ENCODE data around the gene USP34. TPM values are rescaled to one million over a fixed set of nuclear protein-coding genes. Genes with fewer than 3 reads are reported as not detected.

Gene USP34
- total and polyA plus RNA-seq, 2 experiments from 2014 or later = 81.8 to 157 TPM

DNA sequence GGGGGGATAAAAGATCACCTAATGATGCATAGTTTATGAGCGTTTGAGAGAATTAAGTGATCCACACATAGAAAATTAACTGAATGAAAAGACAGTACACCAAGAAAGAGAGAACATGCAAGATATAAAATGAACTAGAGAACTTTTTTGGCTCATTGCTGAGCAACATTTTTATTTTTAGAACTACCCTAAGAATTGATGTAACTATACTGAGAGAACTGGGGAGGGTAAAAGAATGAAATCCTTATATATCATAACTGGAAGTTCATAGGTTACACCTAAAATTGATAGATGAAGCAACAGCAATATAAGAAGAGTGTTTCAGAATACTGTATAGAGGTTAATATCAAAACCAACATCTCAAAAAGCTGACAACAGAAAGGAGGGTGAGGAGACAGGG lies 55.6 kb downstream of the USP34 start (continued):
- TF ChIP-seq, protein P1, sequence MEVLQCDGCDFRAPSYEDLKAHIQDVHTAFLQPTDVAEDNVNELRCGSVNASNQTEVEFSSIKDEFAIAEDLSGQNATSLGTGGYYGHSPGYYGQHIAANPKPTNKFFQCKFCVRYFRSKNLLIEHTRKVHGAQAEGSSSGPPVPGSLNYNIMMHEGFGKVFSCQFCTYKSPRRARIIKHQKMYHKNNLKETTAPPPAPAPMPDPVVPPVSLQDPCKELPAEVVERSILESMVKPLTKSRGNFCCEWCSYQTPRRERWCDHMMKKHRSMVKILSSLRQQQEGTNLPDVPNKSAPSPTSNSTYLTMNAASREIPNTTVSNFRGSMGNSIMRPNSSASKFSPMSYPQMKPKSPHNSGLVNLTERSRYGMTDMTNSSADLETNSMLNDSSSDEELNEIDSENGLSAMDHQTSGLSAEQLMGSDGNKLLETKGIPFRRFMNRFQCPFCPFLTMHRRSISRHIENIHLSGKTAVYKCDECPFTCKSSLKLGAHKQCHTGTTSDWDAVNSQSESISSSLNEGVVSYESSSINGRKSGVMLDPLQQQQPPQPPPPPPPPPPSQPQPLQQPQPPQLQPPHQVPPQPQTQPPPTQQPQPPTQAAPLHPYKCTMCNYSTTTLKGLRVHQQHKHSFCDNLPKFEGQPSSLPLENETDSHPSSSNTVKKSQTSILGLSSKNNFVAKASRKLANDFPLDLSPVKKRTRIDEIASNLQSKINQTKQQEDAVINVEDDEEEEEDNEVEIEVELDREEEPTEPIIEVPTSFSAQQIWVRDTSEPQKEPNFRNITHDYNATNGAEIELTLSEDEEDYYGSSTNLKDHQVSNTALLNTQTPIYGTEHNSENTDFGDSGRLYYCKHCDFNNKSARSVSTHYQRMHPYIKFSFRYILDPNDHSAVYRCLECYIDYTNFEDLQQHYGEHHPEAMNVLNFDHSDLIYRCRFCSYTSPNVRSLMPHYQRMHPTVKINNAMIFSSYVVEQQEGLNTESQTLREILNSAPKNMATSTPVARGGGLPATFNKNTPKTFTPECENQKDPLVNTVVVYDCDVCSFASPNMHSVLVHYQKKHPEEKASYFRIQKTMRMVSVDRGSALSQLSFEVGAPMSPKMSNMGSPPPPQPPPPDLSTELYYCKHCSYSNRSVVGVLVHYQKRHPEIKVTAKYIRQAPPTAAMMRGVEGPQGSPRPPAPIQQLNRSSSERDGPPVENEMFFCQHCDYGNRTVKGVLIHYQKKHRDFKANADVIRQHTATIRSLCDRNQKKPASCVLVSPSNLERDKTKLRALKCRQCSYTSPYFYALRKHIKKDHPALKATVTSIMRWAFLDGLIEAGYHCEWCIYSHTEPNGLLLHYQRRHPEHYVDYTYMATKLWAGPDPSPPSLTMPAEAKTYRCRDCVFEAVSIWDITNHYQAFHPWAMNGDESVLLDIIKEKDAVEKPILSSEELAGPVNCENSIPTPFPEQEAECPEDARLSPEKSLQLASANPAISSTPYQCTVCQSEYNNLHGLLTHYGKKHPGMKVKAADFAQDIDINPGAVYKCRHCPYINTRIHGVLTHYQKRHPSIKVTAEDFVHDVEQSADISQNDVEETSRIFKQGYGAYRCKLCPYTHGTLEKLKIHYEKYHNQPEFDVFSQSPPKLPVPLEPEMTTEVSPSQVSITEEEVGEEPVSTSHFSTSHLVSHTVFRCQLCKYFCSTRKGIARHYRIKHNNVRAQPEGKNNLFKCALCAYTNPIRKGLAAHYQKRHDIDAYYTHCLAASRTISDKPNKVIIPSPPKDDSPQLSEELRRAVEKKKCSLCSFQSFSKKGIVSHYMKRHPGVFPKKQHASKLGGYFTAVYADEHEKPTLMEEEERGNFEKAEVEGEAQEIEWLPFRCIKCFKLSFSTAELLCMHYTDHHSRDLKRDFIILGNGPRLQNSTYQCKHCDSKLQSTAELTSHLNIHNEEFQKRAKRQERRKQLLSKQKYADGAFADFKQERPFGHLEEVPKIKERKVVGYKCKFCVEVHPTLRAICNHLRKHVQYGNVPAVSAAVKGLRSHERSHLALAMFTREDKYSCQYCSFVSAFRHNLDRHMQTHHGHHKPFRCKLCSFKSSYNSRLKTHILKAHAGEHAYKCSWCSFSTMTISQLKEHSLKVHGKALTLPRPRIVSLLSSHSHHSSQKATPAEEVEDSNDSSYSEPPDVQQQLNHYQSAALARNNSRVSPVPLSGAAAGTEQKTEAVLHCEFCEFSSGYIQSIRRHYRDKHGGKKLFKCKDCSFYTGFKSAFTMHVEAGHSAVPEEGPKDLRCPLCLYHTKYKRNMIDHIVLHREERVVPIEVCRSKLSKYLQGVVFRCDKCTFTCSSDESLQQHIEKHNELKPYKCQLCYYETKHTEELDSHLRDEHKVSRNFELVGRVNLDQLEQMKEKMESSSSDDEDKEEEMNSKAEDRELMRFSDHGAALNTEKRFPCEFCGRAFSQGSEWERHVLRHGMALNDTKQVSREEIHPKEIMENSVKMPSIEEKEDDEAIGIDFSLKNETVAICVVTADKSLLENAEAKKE (CRISPR knock-in tag; IDR thresholded peaks at IDR 0.05) = no peak

DNA sequence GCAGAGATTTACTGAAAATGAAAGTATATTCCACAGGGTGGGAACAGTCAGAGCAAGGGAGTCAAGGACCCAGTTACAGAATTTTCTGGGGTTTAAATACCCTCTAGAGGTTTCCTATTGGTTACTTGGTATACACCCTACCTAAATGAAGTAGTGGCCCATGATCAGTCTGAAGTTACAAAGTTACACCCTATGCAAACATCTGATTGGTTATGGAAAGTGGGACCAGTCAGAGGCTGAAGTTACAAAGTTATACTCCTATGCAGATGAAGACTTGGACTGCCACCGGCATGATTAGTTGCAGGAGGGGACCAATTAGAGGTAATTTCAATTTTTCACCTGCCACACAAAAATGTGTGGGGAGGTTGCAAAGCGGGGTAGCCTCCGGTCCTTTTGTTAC lies 56.2 kb downstream of the USP34 start:
- H3K27me3 ChIP-seq (ENCODE audit: insufficient read depth) = no peaks in the 10 kb centered on the region
- no peaks in the 10 kb centered on the region for H3K36me3 ChIP-seq (ENCODE audit: insufficient read depth)
- no peaks in the 10 kb centered on the region for H3F3A ChIP-seq (replicated peaks; ENCODE audit: low read depth)
- H2AFZ ChIP-seq = no peak overlapping the region
- ATAC-seq = no peak
- Mint-ChIP-seq H3K4me1 (peaks cover 6% of the 10 kb centered on the region; the same call in 2 of the 3 replicates), H3K27ac (no peak overlapping the region), H3K27me3 (ENCODE audit: insufficient read depth, low read depth, poor library complexity) (peaks cover 3% of the 10 kb centered on the region), H3K9me3 (no peaks in the 10 kb centered on the region), H3K4me3 (no peak overlapping the region), H3K36me3 (ENCODE audit: low read depth) (no peaks in the 10 kb centered on the region)
- H3K9me2 ChIP-seq (ENCODE audit: insufficient read depth) = no peaks in the 10 kb centered on the region
- no peak overlapping the region for H3K27ac ChIP-seq (ENCODE audit: low read depth)
- H3K4me3 ChIP-seq = no peak overlapping the region
- no peak overlapping the region for H3K4me2 ChIP-seq
- no peak for DNase-seq (ENCODE audit: low spot score)
- peaks cover 79% of the 10 kb centered on the region for H3K79me2 ChIP-seq (replicated peaks; ENCODE audit: insufficient read depth)
- no peaks in the 10 kb centered on the region for H3K4me1 ChIP-seq (ENCODE audit: insufficient read depth)
- peaks cover 14% of the 10 kb centered on the region for H4K20me1 ChIP-seq (replicated peaks; ENCODE audit: insufficient read depth)
- TF ChIP-seq JUNB (IDR thresholded peaks at IDR 0.05; ENCODE audit: unreplicated experiment) (no peak), NANOG (IDR thresholded peaks at IDR 0.05; ENCODE audit: borderline replicate concordance) (no peak), ZNF331 (CRISPR knock-in tag; IDR thresholded peaks at IDR 0.05; ENCODE audit: low read depth) (no peak), CREB1 (CRISPR knock-in tag; IDR thresholded peaks at IDR 0.05; ENCODE audit: low read depth) (no peak)
- TF ChIP-seq, protein P2, sequence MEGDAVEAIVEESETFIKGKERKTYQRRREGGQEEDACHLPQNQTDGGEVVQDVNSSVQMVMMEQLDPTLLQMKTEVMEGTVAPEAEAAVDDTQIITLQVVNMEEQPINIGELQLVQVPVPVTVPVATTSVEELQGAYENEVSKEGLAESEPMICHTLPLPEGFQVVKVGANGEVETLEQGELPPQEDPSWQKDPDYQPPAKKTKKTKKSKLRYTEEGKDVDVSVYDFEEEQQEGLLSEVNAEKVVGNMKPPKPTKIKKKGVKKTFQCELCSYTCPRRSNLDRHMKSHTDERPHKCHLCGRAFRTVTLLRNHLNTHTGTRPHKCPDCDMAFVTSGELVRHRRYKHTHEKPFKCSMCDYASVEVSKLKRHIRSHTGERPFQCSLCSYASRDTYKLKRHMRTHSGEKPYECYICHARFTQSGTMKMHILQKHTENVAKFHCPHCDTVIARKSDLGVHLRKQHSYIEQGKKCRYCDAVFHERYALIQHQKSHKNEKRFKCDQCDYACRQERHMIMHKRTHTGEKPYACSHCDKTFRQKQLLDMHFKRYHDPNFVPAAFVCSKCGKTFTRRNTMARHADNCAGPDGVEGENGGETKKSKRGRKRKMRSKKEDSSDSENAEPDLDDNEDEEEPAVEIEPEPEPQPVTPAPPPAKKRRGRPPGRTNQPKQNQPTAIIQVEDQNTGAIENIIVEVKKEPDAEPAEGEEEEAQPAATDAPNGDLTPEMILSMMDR (conservative IDR thresholded peaks at IDR 0.05; ENCODE audit: low read depth in 2 of 2) = no peak
